HepG2 (cell line): Measurements from ENCODE around the gene CYSRT1. TPM values are rescaled to one million over a fixed set of nuclear protein-coding genes. Genes with fewer than 3 reads are reported as not detected.
A peak's percentile ranks its signal among the peaks of the same experiment; 100 is the strongest.

ENCODE experiments used
- BORCS8-MEF2B ChIP-seq: sonication (generic); formaldehyde crosslinking; IDR thresholded peaks from 2 replicates; pipeline ENCODE4 v1.8.0; 2022; ENCODE audit warnings: mild to moderate bottlenecking, missing genetic modification reagents
- BRF2 ChIP-seq: sonication (generic); formaldehyde crosslinking; IDR thresholded peaks from 2 replicates; pipeline ENCODE4 v1.8.1; 2022; ENCODE audit warnings: mild to moderate bottlenecking, missing genetic modification reagents
- CREM ChIP-seq, 2 experiments: sonication (generic) in 1 of 2; formaldehyde crosslinking in 1 of 2; IDR thresholded peaks; 2 replicates each; pipeline versions ENCODE4 v1.4.0 to v1.6.1; 2016 to 2020; ENCODE audit warnings: antibody characterized with exemption in 1 of 2, mild to moderate bottlenecking in 1 of 2, missing genetic modification reagents in 1 of 2
- DDIT3 ChIP-seq: sonication (generic); formaldehyde crosslinking; IDR thresholded peaks from 2 replicates; pipeline ENCODE4 v1.4.0; 2020; ENCODE audit warnings: mild to moderate bottlenecking, missing genetic modification reagents
- ETS1 ChIP-seq: sonication (generic); formaldehyde crosslinking; IDR thresholded peaks from 2 replicates; pipeline ENCODE4 v1.4.0; 2020; ENCODE audit warnings: missing genetic modification reagents
- HOMEZ ChIP-seq: IDR thresholded peaks from 2 replicates; pipeline ENCODE4 v1.6.1; 2016; ENCODE audit warnings: low read depth
- KDM6A ChIP-seq: IDR thresholded peaks from 2 replicates; pipeline ENCODE4 v1.6.1; 2016; ENCODE audit warnings: low read depth
- MAF1 ChIP-seq: sonication (generic); formaldehyde crosslinking; IDR thresholded peaks from 2 replicates; pipeline ENCODE4 v1.5.0; 2020; ENCODE audit warnings: missing genetic modification reagents, borderline replicate concordance
- MAFF ChIP-seq: IDR thresholded peaks from 2 replicates; pipeline ENCODE4 v1.6.1; 2011; ENCODE audit warnings: low read depth, low read length, improper control_type of control experiment
- POLR2AphosphoS2 ChIP-seq: IDR thresholded peaks from 2 replicates; pipeline ENCODE4 v1.6.1; 2011; ENCODE audit warnings: low read depth, low read length, improper control_type of control experiment
- RERE ChIP-seq: IDR thresholded peaks from 2 replicates; pipeline ENCODE4 v1.6.1; 2016; ENCODE audit warnings: low read depth, missing genetic modification reagents, missing compliant biosample characterization
- SMAD3 ChIP-seq: sonication (generic); formaldehyde crosslinking; IDR thresholded peaks from 2 replicates; pipeline ENCODE4 v1.4.0; 2020; ENCODE audit warnings: missing genetic modification reagents
- SUZ12 ChIP-seq: fragments of 150-350 bp; IDR thresholded peaks from 2 replicates; pipeline ENCODE4 v1.6.1; 2014; ENCODE audit warnings: low read depth, low read length
- TCF7L2 ChIP-seq: IDR thresholded peaks from 2 replicates; pipeline ENCODE4 v1.6.1; 2011; ENCODE audit warnings: mild to moderate bottlenecking, low read depth, low read length, moderate library complexity
- TGIF2 ChIP-seq: IDR thresholded peaks from 2 replicates; pipeline ENCODE4 v1.6.1; 2016; ENCODE audit warnings: control low read depth, missing compliant biosample characterization
- ZNF451 ChIP-seq: sonication (generic); formaldehyde crosslinking; IDR thresholded peaks from 2 replicates; pipeline ENCODE4 v1.5.0; 2020; ENCODE audit warnings: mild to moderate bottlenecking, missing genetic modification reagents
- ZNF607 ChIP-seq: sonication (generic); formaldehyde crosslinking; IDR thresholded peaks from 2 replicates; pipeline ENCODE4 v1.5.1; 2020; ENCODE audit warnings: missing genetic modification reagents, mild to moderate bottlenecking, borderline replicate concordance
- ZNF75D ChIP-seq: sonication (generic); formaldehyde crosslinking; IDR thresholded peaks from 2 replicates; pipeline ENCODE4 v1.8.1; 2023; ENCODE audit warnings: missing genetic modification reagents, mild to moderate bottlenecking, borderline replicate concordance
- ZNF768 ChIP-seq: sonication (generic); formaldehyde crosslinking; IDR thresholded peaks from 2 replicates; pipeline ENCODE4 v1.4.0; 2020; ENCODE audit warnings: missing genetic modification reagents
- ZNF878 ChIP-seq: sonication (generic); formaldehyde crosslinking; IDR thresholded peaks from 2 replicates; pipeline ENCODE4 v1.8.1; 2023; ENCODE audit warnings: mild to moderate bottlenecking, missing genetic modification reagents, moderate library complexity
- ZSCAN25 ChIP-seq: sonication (generic); formaldehyde crosslinking; IDR thresholded peaks from 2 replicates; pipeline ENCODE4 v1.8.0; 2022; ENCODE audit warnings: mild to moderate bottlenecking, missing genetic modification reagents
- polyA plus RNA-seq, 8 experiments: library from polyadenylated mRNA; depleted of rRNA in 3 of 8; stranded (reverse) in 7 of 8; unstranded in 1 of 8; fragments of >200 nt; fragmentation: Illumina TruSeq in 4 of 8; extraction: Trizol in 4 of 8; gene quantifications; 2 replicates each; pipeline versions ENCODE4 v1.2.1 to v1.2.3, GENCODE V29; 2011 to 2016; ENCODE audit warnings: low read depth in 4 of 8, missing spikeins in 1 of 8, mixed read lengths in 1 of 8; ENCODE audit not compliant: insufficient read depth in 1 of 8
- total RNA-seq, 5 experiments: library from RNA; depleted of rRNA; stranded (reverse); fragments of >200 nt; fragmentation: Illumina TruSeq; extraction: Trizol; gene quantifications; 2 replicates each; pipeline ENCODE4 v1.2.3, GENCODE V29; 2016; ENCODE audit warnings: low read depth in 1 of 5

Gene CYSRT1
- total and polyA plus RNA-seq, 2 of the 13 experiments (the other 11 are each of a cell fraction or from before 2014, with no cell fraction given), result 1.5 to 2.1 TPM

GRCh38 chr9:137240841-137241489 is 16.0 kb downstream of the CYSRT1 start, which contains the start of gene TUBB4B (continued):
- no peak for TF ChIP-seq RERE (CRISPR knock-in tag)
- TF ChIP-seq TCF7L2, result no peak
- peak; percentile 48; the same call in 1 of the 2 replicates for TF ChIP-seq SMAD3 (CRISPR knock-in tag)
- peak; percentile 53 for TF ChIP-seq TGIF2 (CRISPR knock-in tag)
- TF ChIP-seq CREM (IDR thresholded peaks at IDR 0.05), result peak; percentile 63
- no peak for TF ChIP-seq CREM (CRISPR knock-in tag; IDR thresholded peaks at IDR 0.05)
- no peak; the same call in 1 of the 2 replicates for TF ChIP-seq KDM6A (CRISPR knock-in tag)
- no peak for TF ChIP-seq MAF1 (CRISPR knock-in tag)
- 0 out of 2 replicates have a peak, but pooled peaks have one; percentile 16 for TF ChIP-seq ETS1 (CRISPR knock-in tag)
- peak; percentile 93 for TF ChIP-seq ZNF607 (CRISPR knock-in tag)
- TF ChIP-seq ZNF768 (CRISPR knock-in tag), result peak; percentile 64; the same call in 1 of the 2 replicates
- no peak for TF ChIP-seq DDIT3 (CRISPR knock-in tag)
- TF ChIP-seq ZNF878, result no peak
- TF ChIP-seq ZNF75D (CRISPR knock-in tag), result no peak
- 0 out of 2 replicates have a peak, but pooled peaks have one; percentile 40 for TF ChIP-seq ZNF451
- TF ChIP-seq MAFF, result no peak
- peak; percentile 93 for TF ChIP-seq POLR2AphosphoS2
- TF ChIP-seq BORCS8-MEF2B, result peak; percentile 81
- TF ChIP-seq SUZ12, result no peak
- TF ChIP-seq HOMEZ (CRISPR knock-in tag), result peak; percentile 46; the same call in 1 of the 2 replicates
- no peak for TF ChIP-seq ZSCAN25
- no peak for TF ChIP-seq BRF2 (CRISPR knock-in tag)
